ENCODE data around the gene PTPRF.

DNA sequence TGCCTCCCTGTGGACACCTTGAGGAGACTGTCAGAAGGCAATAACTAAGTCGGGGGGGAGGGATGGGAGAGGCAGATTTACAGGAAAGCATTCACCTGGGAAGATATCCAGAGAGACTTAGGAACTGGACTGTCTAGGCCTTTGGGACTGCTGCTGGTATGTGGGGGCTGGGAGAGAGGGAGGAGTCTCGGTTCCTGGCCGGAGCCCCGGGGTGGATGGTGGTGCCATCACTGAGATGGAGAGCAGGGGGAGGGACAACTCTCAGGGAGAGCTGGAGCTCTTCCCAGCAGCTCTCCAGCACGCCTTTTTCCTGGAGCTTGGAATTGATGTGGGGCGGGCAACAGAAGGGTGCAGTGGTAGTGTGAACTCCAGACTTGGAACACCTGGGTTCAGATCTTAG lies 22.1 kb downstream of the PTPRF start:
- TF ChIP-seq, protein P1, sequence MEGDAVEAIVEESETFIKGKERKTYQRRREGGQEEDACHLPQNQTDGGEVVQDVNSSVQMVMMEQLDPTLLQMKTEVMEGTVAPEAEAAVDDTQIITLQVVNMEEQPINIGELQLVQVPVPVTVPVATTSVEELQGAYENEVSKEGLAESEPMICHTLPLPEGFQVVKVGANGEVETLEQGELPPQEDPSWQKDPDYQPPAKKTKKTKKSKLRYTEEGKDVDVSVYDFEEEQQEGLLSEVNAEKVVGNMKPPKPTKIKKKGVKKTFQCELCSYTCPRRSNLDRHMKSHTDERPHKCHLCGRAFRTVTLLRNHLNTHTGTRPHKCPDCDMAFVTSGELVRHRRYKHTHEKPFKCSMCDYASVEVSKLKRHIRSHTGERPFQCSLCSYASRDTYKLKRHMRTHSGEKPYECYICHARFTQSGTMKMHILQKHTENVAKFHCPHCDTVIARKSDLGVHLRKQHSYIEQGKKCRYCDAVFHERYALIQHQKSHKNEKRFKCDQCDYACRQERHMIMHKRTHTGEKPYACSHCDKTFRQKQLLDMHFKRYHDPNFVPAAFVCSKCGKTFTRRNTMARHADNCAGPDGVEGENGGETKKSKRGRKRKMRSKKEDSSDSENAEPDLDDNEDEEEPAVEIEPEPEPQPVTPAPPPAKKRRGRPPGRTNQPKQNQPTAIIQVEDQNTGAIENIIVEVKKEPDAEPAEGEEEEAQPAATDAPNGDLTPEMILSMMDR (IDR thresholded peaks at IDR 0.05; ENCODE audit: low read depth, low read length) = no peak
- TF ChIP-seq, protein P2, sequence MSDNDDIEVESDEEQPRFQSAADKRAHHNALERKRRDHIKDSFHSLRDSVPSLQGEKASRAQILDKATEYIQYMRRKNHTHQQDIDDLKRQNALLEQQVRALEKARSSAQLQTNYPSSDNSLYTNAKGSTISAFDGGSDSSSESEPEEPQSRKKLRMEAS (IDR thresholded peaks at IDR 0.05; ENCODE audit: low read depth, low read length) = no peak
